ENCODE results near the gene S100A13. TPM values are rescaled to one million over a fixed set of nuclear protein-coding genes. Genes with fewer than 3 reads are reported as not detected.

S100A13 gene
- total RNA-seq, 1 experiment from 2014 or later, result 55.0 TPM

DNA sequence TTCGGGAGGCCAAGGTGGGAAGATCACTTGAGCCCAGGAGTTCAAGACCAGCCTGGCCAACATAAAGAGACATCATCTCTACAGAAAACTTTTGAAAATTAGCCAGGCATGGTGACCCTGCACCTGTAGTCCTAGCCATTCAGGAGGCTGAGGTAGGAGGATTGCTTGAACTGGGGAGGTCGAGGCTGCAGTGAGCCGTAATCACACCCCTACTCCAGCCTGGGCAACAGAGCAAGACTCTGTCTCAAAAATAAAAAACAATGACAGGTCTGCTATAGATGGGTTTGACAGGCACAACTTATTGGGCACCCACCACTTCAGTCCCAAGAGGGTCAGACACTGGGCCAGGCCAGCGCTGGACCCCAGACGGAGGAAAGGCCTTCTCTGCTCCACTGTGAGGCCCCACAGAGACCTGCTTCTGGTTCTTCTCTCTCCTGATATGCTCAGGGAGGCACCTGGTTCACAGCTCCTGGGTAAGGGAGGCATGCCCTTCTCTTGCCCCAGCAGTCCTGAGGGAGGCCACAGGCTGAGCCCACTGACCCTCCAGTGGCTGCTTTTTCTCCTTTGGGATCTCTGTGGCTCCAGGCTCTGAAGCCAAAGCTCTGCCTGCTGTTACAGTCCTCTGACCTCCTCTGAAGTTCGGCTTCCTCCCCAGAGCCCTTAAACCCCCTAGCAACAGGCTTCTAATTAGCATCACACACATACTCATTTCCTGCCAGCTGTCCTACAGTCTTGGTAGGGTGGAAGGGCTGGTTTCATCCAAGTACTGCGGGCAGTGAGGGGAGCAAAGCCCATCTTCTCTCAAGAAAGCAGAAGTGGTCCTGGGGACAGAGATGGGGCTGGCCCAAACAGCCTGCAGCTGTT, 28.8 kb downstream of the S100A13 start:
- peak; percentile 87 for DNase-seq
- peak overlapping the region; percentile 89; the same call in 1 of the 2 replicates for H3K4ac ChIP-seq (ENCODE audit: low read depth, low read length)
- H2AFZ ChIP-seq (ENCODE audit: low read length), result no peak overlapping the region
- H3K27ac ChIP-seq (ENCODE audit: insufficient read length, low read depth, low read length), result peak overlapping the region; percentile 29
- no peak overlapping the region for H3K9ac ChIP-seq (ENCODE audit: extremely low read depth, insufficient read length, low read length)
- H2BK15ac ChIP-seq (ENCODE audit: low read depth, low read length), result no peak overlapping the region
- H3K23me2 ChIP-seq (ENCODE audit: insufficient read length, low read depth, low read length, poor library complexity, severe bottlenecking), result no peaks in the 10 kb centered on the region
- WGBS (ENCODE audit: extremely low coverage, insufficient read length, low lambda C conversion rate), result no CpG with 5 or more reads among the region's 7 CpGs
- H3K9me3 ChIP-seq (ENCODE audit: control insufficient read depth, low read depth, low read length), result no peaks in the 10 kb centered on the region
- no peak overlapping the region for H2BK5ac ChIP-seq (ENCODE audit: insufficient read length, low read length)
- peak overlapping the region; percentile 92 for H3K14ac ChIP-seq (ENCODE audit: insufficient read depth, low read length)
- H3K79me1 ChIP-seq (ENCODE audit: insufficient read depth, low read depth, low read length, poor library complexity, severe bottlenecking), result no peaks in the 10 kb centered on the region
- peaks cover 7% of the 10 kb centered on the region; the same call in 1 of the 2 replicates for H3K4me1 ChIP-seq (ENCODE audit: insufficient read depth, low read length)
- no peak overlapping the region for H3K23ac ChIP-seq (ENCODE audit: insufficient read length, low read depth, low read length)
- Mint-ChIP-seq H3K27me3 (ENCODE audit: low read depth) (no peaks in the 10 kb centered on the region; the same call in none of the 2 replicates), H3K27ac (peak overlapping the region; percentile 83 to 89 (median 86); a peak in 6 of 7 replicates), H3K4me1 (peaks cover 19% of the 10 kb centered on the region in 2 experiments), H3K36me3 (ENCODE audit: insufficient read depth in 1 of 3, low read depth in 3 of 3) (no peaks in the 10 kb centered on the region), H3K4me3 (peak overlapping the region in 1 of 2 experiments; percentile 61; a peak in 3 of 5 replicates), H3K9me3 (no peaks in the 10 kb centered on the region)
- H2BK20ac ChIP-seq (ENCODE audit: low read depth, low read length, poor library complexity, severe bottlenecking), result no peak overlapping the region
- no peak overlapping the region for H3K56ac ChIP-seq (ENCODE audit: insufficient read length, low read depth, low read length)
- no peak overlapping the region for H4K91ac ChIP-seq (ENCODE audit: insufficient read length, low read depth, low read length)
- H2AK5ac ChIP-seq (ENCODE audit: insufficient read length, low read length), result no peak overlapping the region
- no peaks in the 10 kb centered on the region for H3K79me2 ChIP-seq (ENCODE audit: insufficient read depth, low read length)
- H4K5ac ChIP-seq (ENCODE audit: insufficient read length, low read depth, low read length), result no peak overlapping the region
- H2BK12ac ChIP-seq (ENCODE audit: insufficient read length, low read depth, low read length), result peak overlapping the region; percentile 28
- H4K20me1 ChIP-seq (ENCODE audit: control insufficient read depth, insufficient read depth, insufficient read length), result no peaks in the 10 kb centered on the region
- H3T11ph ChIP-seq (ENCODE audit: low read length), result no peak overlapping the region
- H3K4me2 ChIP-seq (ENCODE audit: insufficient read depth, insufficient read length, low read length), result peak overlapping the region; percentile 20
- H3K27me3 ChIP-seq (ENCODE audit: insufficient read depth, low read length), result no peaks in the 10 kb centered on the region
- H2BK120ac ChIP-seq (ENCODE audit: low read depth, low read length, poor library complexity, severe bottlenecking), result peak overlapping the region; percentile 69
- no peak overlapping the region for H4K8ac ChIP-seq (replicated peaks; ENCODE audit: insufficient read length, low read depth, low read length)
- peak overlapping the region; percentile 85 for H3K18ac ChIP-seq (ENCODE audit: insufficient read length, low read depth, low read length)
- TF ChIP-seq, protein P1, sequence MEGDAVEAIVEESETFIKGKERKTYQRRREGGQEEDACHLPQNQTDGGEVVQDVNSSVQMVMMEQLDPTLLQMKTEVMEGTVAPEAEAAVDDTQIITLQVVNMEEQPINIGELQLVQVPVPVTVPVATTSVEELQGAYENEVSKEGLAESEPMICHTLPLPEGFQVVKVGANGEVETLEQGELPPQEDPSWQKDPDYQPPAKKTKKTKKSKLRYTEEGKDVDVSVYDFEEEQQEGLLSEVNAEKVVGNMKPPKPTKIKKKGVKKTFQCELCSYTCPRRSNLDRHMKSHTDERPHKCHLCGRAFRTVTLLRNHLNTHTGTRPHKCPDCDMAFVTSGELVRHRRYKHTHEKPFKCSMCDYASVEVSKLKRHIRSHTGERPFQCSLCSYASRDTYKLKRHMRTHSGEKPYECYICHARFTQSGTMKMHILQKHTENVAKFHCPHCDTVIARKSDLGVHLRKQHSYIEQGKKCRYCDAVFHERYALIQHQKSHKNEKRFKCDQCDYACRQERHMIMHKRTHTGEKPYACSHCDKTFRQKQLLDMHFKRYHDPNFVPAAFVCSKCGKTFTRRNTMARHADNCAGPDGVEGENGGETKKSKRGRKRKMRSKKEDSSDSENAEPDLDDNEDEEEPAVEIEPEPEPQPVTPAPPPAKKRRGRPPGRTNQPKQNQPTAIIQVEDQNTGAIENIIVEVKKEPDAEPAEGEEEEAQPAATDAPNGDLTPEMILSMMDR (conservative IDR thresholded peaks at IDR 0.05), result no peak

Data from H9 (cell line).